Endothelial cell of umbilical vein (primary cell): ENCODE measurements around the gene R3HDM2. TPM values are rescaled to one million over a fixed set of nuclear protein-coding genes. Genes with fewer than 3 reads are reported as not detected.

Source experiments
- BruUV-seq: library from RNA; stranded (reverse); fragments of 400-500 nt; replicated peaks from 2 replicates; lab custom pipeline; 2021; lab: Mats Ljungman, UMichigan
- CTCF ChIA-PET: fragments of 300-600, 350-600 bp; sonication (Branson Sonifier 250); formaldehyde crosslinking; loops from one replicate; lab custom pipeline; 2021; ENCODE audit warnings: antibody characterized with exemption, inconsistent platforms; lab: Charles Lee
- POLR2A ChIA-PET: fragments of 300-600, 350-600 bp; sonication (Branson Sonifier 250); formaldehyde crosslinking; loops from one replicate; lab custom pipeline; 2021; ENCODE audit warnings: antibody characterized with exemption, inconsistent platforms; lab: Charles Lee
- DNase-seq: peaks from one replicate; pipeline ENCODE4 v3.0.0-alpha.2; 2011; ENCODE audit warnings: low read depth, low spot score
- FAIRE-seq: peaks from 2 replicates; lab custom pipeline; 2011; peaks lifted over from hg19 to GRCh38; lab: Jason Lieb, UNC
- H2AFZ ChIP-seq: 2 replicates; pipeline ENCODE4 v1.6.0; 2012; ENCODE audit warnings: low read depth, low read length, control low read depth, inconsistent platforms
- H3K27ac ChIP-seq: 2 replicates; pipeline ENCODE4 v1.5.1; 2011; ENCODE audit warnings: low read depth, mild to moderate bottlenecking, control low read depth, low read length, moderate library complexity; ENCODE audit not compliant: insufficient read depth
- H3K27me3 ChIP-seq, 2 experiments: 2 replicates each; pipeline versions ENCODE4 v1.6.0 to v1.6.1; 2011; ENCODE audit warnings: low read length in 2 of 2, mixed read lengths in 1 of 2; ENCODE audit not compliant: control insufficient read depth in 2 of 2, insufficient read depth in 2 of 2
- H3K36me3 ChIP-seq, 2 experiments: 2 replicates in 1 of 2; 3 replicates in 1 of 2; pipeline ENCODE4 v1.5.1; 2011; ENCODE audit warnings: low read length in 2 of 2, mild to moderate bottlenecking in 1 of 2, moderate library complexity in 1 of 2; ENCODE audit not compliant: control insufficient read depth in 2 of 2, insufficient read depth in 2 of 2; ENCODE audit errors: extremely low read depth in 1 of 2
- H3K4me1 ChIP-seq: 3 replicates; pipeline ENCODE4 v1.5.1; 2011; ENCODE audit warnings: mild to moderate bottlenecking, low read length; ENCODE audit not compliant: control insufficient read depth, insufficient read depth; ENCODE audit errors: extremely low read depth
- H3K4me2 ChIP-seq: 2 replicates; pipeline ENCODE4 v1.6.1; 2011; ENCODE audit warnings: low read length, control low read depth, mixed read lengths; ENCODE audit not compliant: insufficient read depth
- H3K4me3 ChIP-seq, 3 experiments: fragments of 200-600 bp in 1 of 3; sonication (generic), shearing (Covaris generic) in 1 of 3; replicated peaks in 1 of 3; 2 replicates each; pipeline ENCODE4 v1.5.1; 2011 to 2016; ENCODE audit warnings: control low read depth in 3 of 3, low read length in 3 of 3, mild to moderate bottlenecking in 2 of 3, inconsistent platforms in 1 of 3, low read depth in 1 of 3, moderate library complexity in 1 of 3; ENCODE audit not compliant: insufficient read depth in 1 of 3
- H3K79me2 ChIP-seq: 2 replicates; pipeline ENCODE4 v1.6.0; 2012; ENCODE audit warnings: low read length, inconsistent platforms; ENCODE audit not compliant: control insufficient read depth, insufficient read depth
- H3K9ac ChIP-seq: replicated peaks from 2 replicates; pipeline ENCODE3; 2011; ENCODE audit warnings: low read length, control low read depth; ENCODE audit not compliant: insufficient read depth; ENCODE audit errors: extremely low read depth
- H3K9me1 ChIP-seq: replicated peaks from 3 replicates; pipeline ENCODE4 v1.6.0; 2011; ENCODE audit warnings: mild to moderate bottlenecking, low read length; ENCODE audit not compliant: control insufficient read depth, insufficient read depth; ENCODE audit errors: extremely low read depth
- H3K9me3 ChIP-seq: replicated peaks from 2 replicates; pipeline ENCODE4 v1.5.1; 2012; ENCODE audit warnings: low read length, inconsistent platforms; ENCODE audit not compliant: control insufficient read depth, insufficient read depth
- H4K20me1 ChIP-seq: replicated peaks from 2 replicates; pipeline ENCODE3; 2011; ENCODE audit warnings: mild to moderate bottlenecking, low read length; ENCODE audit not compliant: control insufficient read depth, insufficient read depth; ENCODE audit errors: extremely low read depth
- CTCF ChIP-seq, 2 donors: IDR thresholded peaks; 1 replicate in 1 of 2; 2 replicates in 1 of 2; pipeline ENCODE4 v1.5.1; 2011; ENCODE audit warnings: low read length in 2 of 2, mild to moderate bottlenecking in 2 of 2, moderate library complexity in 2 of 2, control low read depth in 1 of 2, inconsistent platforms in 1 of 2, low read depth in 1 of 2; ENCODE audit not compliant: insufficient read depth in 1 of 2; ENCODE audit errors: extremely low read depth in 1 of 2
- EZH2 ChIP-seq: IDR thresholded peaks from 2 replicates; pipeline ENCODE4 v1.6.1; 2012; ENCODE audit warnings: borderline replicate concordance, low read depth, mild to moderate bottlenecking, moderate library complexity, low read length, inconsistent platforms; ENCODE audit not compliant: severe bottlenecking
- FOS ChIP-seq: IDR thresholded peaks from 2 replicates; pipeline ENCODE4 v1.6.1; 2011; ENCODE audit warnings: mild to moderate bottlenecking, low read length, moderate library complexity, borderline replicate concordance; ENCODE audit not compliant: insufficient read depth
- GATA2 ChIP-seq: IDR thresholded peaks from 2 replicates; pipeline ENCODE4 v1.7.0; 2011; ENCODE audit warnings: low read depth, mild to moderate bottlenecking, moderate library complexity, mixed read lengths, low read length; ENCODE audit not compliant: insufficient read length, insufficient read depth
- JUN ChIP-seq: IDR thresholded peaks from 2 replicates; pipeline ENCODE4 v1.6.1; 2011; ENCODE audit warnings: borderline replicate concordance, low read depth; ENCODE audit not compliant: insufficient read length, insufficient read depth
- MAX ChIP-seq: IDR thresholded peaks from 2 replicates; pipeline ENCODE4 v1.6.1; 2011; ENCODE audit not compliant: insufficient read depth, insufficient read length
- MYC ChIP-seq: IDR thresholded peaks from one replicate; pipeline ENCODE4 v1.6.1; 2011; ENCODE audit warnings: mild to moderate bottlenecking, low read depth, low read length
- POLR2A ChIP-seq: IDR thresholded peaks from 2 replicates; pipeline ENCODE4 v1.6.1; 2012; ENCODE audit warnings: low read depth, mild to moderate bottlenecking, control low read depth, low read length
- POLR2AphosphoS5 ChIP-seq: IDR thresholded peaks from 2 replicates; pipeline ENCODE4 v1.6.1; 2012; ENCODE audit warnings: low read depth, mild to moderate bottlenecking, control low read depth, low read length, moderate library complexity; ENCODE audit not compliant: insufficient read depth
- dilution Hi-C: fragments of 300-500 bp; cut with MboI; formaldehyde crosslinking; loops from one replicate; pipeline ENCODE4 v1.15.0; 2019; ENCODE audit warnings: low sequenced_read_pairs; ENCODE audit not compliant: extremely low pct_ligation_motif_present
- intact Hi-C: fragments of 100-400 bp; cut with micrococcal nuclease; formaldehyde crosslinking; loops from one replicate; pipeline ENCODE4 v1.10.0; 2022
- polyA plus RNA-seq, 4 experiments: library from polyadenylated mRNA; depleted of rRNA in 3 of 4; stranded (reverse) in 3 of 4; unstranded in 1 of 4; fragments of >200 nt; gene quantifications; 2 replicates each; pipeline versions ENCODE4 v1.2.1 to v1.2.3, GENCODE V29; 2011 to 2012; ENCODE audit warnings: missing spikeins in 1 of 4
- total RNA-seq: library from RNA; stranded (reverse); gene quantifications from 2 replicates; pipeline ENCODE4 v1.2.3, GENCODE V29; 2021

The R3HDM2 gene
- total and polyA plus RNA-seq, 2 donors (not counting 3 experiments of a cell fraction or from before 2014, with no cell fraction given), result 26.1 to 31.3 TPM

GRCh38 chr12:57464569-57464968, 33.7 kb upstream of the R3HDM2 start:
- H3K79me2 ChIP-seq, result no peaks in the 10 kb centered on the region
- DNase-seq (no peak), FAIRE-seq (no peak)
- no peak overlapping the region for H3K27ac ChIP-seq
- H2AFZ ChIP-seq, result no peak overlapping the region
- no peak overlapping the region for H3K4me3 ChIP-seq
- no peak overlapping the region for H3K9ac ChIP-seq
- H4K20me1 ChIP-seq, result no peaks in the 10 kb centered on the region
- H3K9me1 ChIP-seq, result no peaks in the 10 kb centered on the region
- no TSS peak for BruUV-seq
- TF ChIP-seq FOS (no peak), EZH2 (no peak), CTCF (IDR thresholded peaks at IDR 0.05; ENCODE audit: extremely low read depth in 1 of 2, insufficient read depth in 1 of 2, low read depth in 1 of 2, low read length in 2 of 2) (no peak), MAX (no peak)
- ChIA-PET POLR2A (no interaction called here), CTCF (interaction anchor here (2.2 kb wide), 1 partner anchor 157 kb away, joined by 5 read pairs; no protein-coding TSS in a partner anchor)
- H3K4me1 ChIP-seq, result peaks cover 7% of the 10 kb centered on the region
- dilution Hi-C loops (no loop called here), intact Hi-C loops (no loop called here)
- H3K27me3 ChIP-seq, result peaks cover 9 to 20% of the 10 kb centered on the region in 2 experiments
- H3K36me3 ChIP-seq, result no peaks in the 10 kb centered on the region
- H3K9me3 ChIP-seq, result no peaks in the 10 kb centered on the region
- H3K4me2 ChIP-seq, result no peak overlapping the region

- peaks cover 14% of the 10 kb centered on the region for H3K4me1 ChIP-seq
- H3K79me2 ChIP-seq, result no peaks in the 10 kb centered on the region
- H3K27ac ChIP-seq, result no peak overlapping the region
- H3K4me2 ChIP-seq, result no peak overlapping the region
- ChIA-PET CTCF (interaction anchor here (0.7 to 2.2 kb wide), 6 partner anchors 9 to 208 kb away, joined by 3 to 9 read pairs (median 4); no protein-coding TSS in a partner anchor), POLR2A (no interaction called here)
- no peak overlapping the region for H2AFZ ChIP-seq
- H3K36me3 ChIP-seq, result no peaks in the 10 kb centered on the region
- FAIRE-seq, result no peak
- intact Hi-C loops (no loop called here), dilution Hi-C loops (no loop called here)
- no peaks in the 10 kb centered on the region for H3K9me3 ChIP-seq
- H4K20me1 ChIP-seq, result no peaks in the 10 kb centered on the region
- TF ChIP-seq GATA2 (no peak), CTCF (IDR thresholded peaks at IDR 0.05; ENCODE audit: extremely low read depth in 1 of 2, insufficient read depth in 1 of 2, low read depth in 1 of 2, low read length in 2 of 2) (no peak), POLR2AphosphoS5 (no peak), POLR2A (no peak), MYC (no peak), EZH2 (no peak), JUN (no peak), MAX (no peak), FOS (no peak)
- DNase-seq, result no peak
- H3K9ac ChIP-seq, result no peak overlapping the region
- peaks cover 9 to 15% of the 10 kb centered on the region in 2 experiments for H3K27me3 ChIP-seq
- no peaks in the 10 kb centered on the region for H3K9me1 ChIP-seq
- H3K4me3 ChIP-seq, result no peak overlapping the region
- BruUV-seq, result no TSS peak
Measured at GRCh38 chr12:57462912-57463253, 32.0 kb upstream of the R3HDM2 start.
